Natural killer cell (primary cell): ENCODE results near the gene TF. TPM values are rescaled to one million over a fixed set of nuclear protein-coding genes. Genes with fewer than 3 reads are reported as not detected.

Experiments used
- ATAC-seq, 3 donors: fragments of 150-1000 bp in 2 of 3; fragments of 200-7000 bp in 1 of 3; cut with Tn5 transposase; 1 replicate in 1 of 3; 2 replicates in 2 of 3; pipeline ENCODE4 v1.10.0; 2021; ENCODE audit warnings: mild to moderate bottlenecking in 2 of 3, moderate library complexity in 2 of 3
- DNase-seq, 2 donors: peaks; one replicate each; pipeline versions ENCODE4 v3.0.0 to v3.0.0-alpha.2; 2013 to 2021; ENCODE audit warnings: mixed read lengths in 1 of 2
- H3K27ac ChIP-seq: one replicate; pipeline ENCODE4 v1.5.1; 2013; ENCODE audit warnings: mild to moderate bottlenecking, low read length
- H3K27me3 ChIP-seq: one replicate; pipeline ENCODE4 v1.6.1; 2013; ENCODE audit warnings: low read length; ENCODE audit not compliant: control insufficient read depth, insufficient read depth
- H3K36me3 ChIP-seq: one replicate; pipeline ENCODE4 v1.6.1; 2013; ENCODE audit warnings: low read length; ENCODE audit not compliant: control insufficient read depth, insufficient read depth
- H3K4me1 ChIP-seq: one replicate; pipeline ENCODE4 v1.6.1; 2013; ENCODE audit warnings: low read length; ENCODE audit not compliant: control insufficient read depth, insufficient read depth
- H3K4me3 ChIP-seq: one replicate; pipeline ENCODE4 v1.5.1; 2013; ENCODE audit warnings: low read length
- H3K9me3 ChIP-seq: one replicate; pipeline ENCODE4 v1.6.1; 2013; ENCODE audit warnings: low read length; ENCODE audit not compliant: control insufficient read depth, insufficient read depth
- H3K27ac Mint-ChIP-seq, 2 donors: one replicate each; pipeline ENCODE4 v1.8.0; 2022; ENCODE audit warnings: mild to moderate bottlenecking in 2 of 2, mixed read lengths in 2 of 2, moderate library complexity in 1 of 2
- H3K27me3 Mint-ChIP-seq, 2 donors: one replicate each; pipeline ENCODE4 v1.8.0; 2022; ENCODE audit warnings: low read depth in 2 of 2, mixed read lengths in 2 of 2
- H3K36me3 Mint-ChIP-seq: one replicate; pipeline ENCODE4 v1.8.0; 2022; ENCODE audit warnings: mixed read lengths
- H3K4me1 Mint-ChIP-seq, 2 donors: one replicate each; pipeline ENCODE4 v1.8.0; 2022; ENCODE audit warnings: mixed read lengths in 2 of 2
- H3K4me3 Mint-ChIP-seq: one replicate; pipeline ENCODE4 v1.8.0; 2022; ENCODE audit warnings: mild to moderate bottlenecking, moderate library complexity, mixed read lengths
- H3K9me3 Mint-ChIP-seq, 2 donors: one replicate each; pipeline ENCODE4 v1.8.0; 2022; ENCODE audit warnings: mixed read lengths in 2 of 2
- CTCF ChIP-seq: fragments of 200-600 bp; IDR thresholded peaks from one replicate; pipeline ENCODE4 v1.8.0; 2022; ENCODE audit warnings: antibody characterized with exemption
- WGBS: methylation state at CpG from one replicate; pipeline ENCODE4 v1.1.7; 2013; ENCODE audit warnings: missing lambda C conversion rate; ENCODE audit not compliant: insufficient coverage; 5-methylcytosine and 5-hydroxymethylcytosine counted together
- intact Hi-C: fragments of 100-400 bp; cut with micrococcal nuclease; formaldehyde crosslinking; loops from one replicate; pipeline ENCODE4 v1.14.2; 2022
- total RNA-seq, 4 donors: library from RNA; stranded (reverse); fragments of 120-200 nt in 1 of 4; gene quantifications; one replicate each; pipeline versions ENCODE4 v1.2.3 to v1.2.4, GENCODE V29; 2013 to 2022

The TF gene
- total RNA-seq, 3 donors from 2014 or later (not counting 1 experiment from before 2014, with no cell fraction given) = 2.8 to 4.3 (median 3.2) TPM

- H3K9me3 Mint-ChIP-seq = peaks cover 0 to 2% of the 10 kb centered on the region in 2 donors
- H3K36me3 Mint-ChIP-seq = no peaks in the 10 kb centered on the region
- Histone ChIP-seq H3K9me3 (no peaks in the 10 kb centered on the region), H3K4me1 (no peaks in the 10 kb centered on the region), H3K4me3 (no peak overlapping the region), H3K36me3 (no peaks in the 10 kb centered on the region), H3K27me3 (peaks cover 2% of the 10 kb centered on the region), H3K27ac (no peak overlapping the region)
- H3K27me3 Mint-ChIP-seq = peaks cover 20 to 63% of the 10 kb centered on the region in 2 donors
- no peak overlapping the region for H3K27ac Mint-ChIP-seq
- no peak for TF ChIP-seq CTCF
- ATAC-seq (no peak), DNase-seq (no peak)
- no peaks in the 10 kb centered on the region for H3K4me1 Mint-ChIP-seq
- WGBS = 75% methylated on average over 3 of the region's 3 CpGs
- intact Hi-C loops = no loop called here
- no peak overlapping the region for H3K4me3 Mint-ChIP-seq
Measured at GRCh38 chr3:133797396-133798105, 51.4 kb downstream of the TF start.

GRCh38 chr3:133799794-133800585, 53.8 kb downstream of the TF start:
- Mint-ChIP-seq H3K27ac (no peak overlapping the region), H3K9me3 (no peaks in the 10 kb centered on the region), H3K4me1 (peaks cover 0 to under 1% of the 10 kb centered on the region in 2 donors), H3K27me3 (peaks cover 26 to 71% of the 10 kb centered on the region in 2 donors), H3K36me3 (no peaks in the 10 kb centered on the region), H3K4me3 (no peak overlapping the region)
- intact Hi-C loops = loop anchor here (10.0 kb wide), 1 partner anchor 1075 kb away; the partner anchor contains the start of gene NPHP3
- no peak for TF ChIP-seq CTCF
- no peak overlapping the region for H3K27ac ChIP-seq
- H3K4me3 ChIP-seq = no peak overlapping the region
- no peaks in the 10 kb centered on the region for H3K36me3 ChIP-seq
- H3K4me1 ChIP-seq = no peaks in the 10 kb centered on the region
- ATAC-seq = no peak
- no peak for DNase-seq
- WGBS = 53% methylated on average over 7 of the region's 7 CpGs
- peaks cover 2% of the 10 kb centered on the region for H3K27me3 ChIP-seq
- H3K9me3 ChIP-seq = no peaks in the 10 kb centered on the region

GRCh38 chr3:133803469-133803868, 57.3 kb downstream of the TF start:
- Histone ChIP-seq H3K4me1 (peaks cover 9% of the 10 kb centered on the region), H3K9me3 (no peaks in the 10 kb centered on the region), H3K36me3 (peaks cover 10% of the 10 kb centered on the region), H3K4me3 (no peak overlapping the region), H3K27ac (no peak overlapping the region), H3K27me3 (no peaks in the 10 kb centered on the region)
- intact Hi-C loops = loop anchor here (10.0 kb wide), 1 partner anchor 1079 kb away; the partner anchor contains the start of gene NPHP3
- WGBS = 91% methylated on average over 4 of the region's 5 CpGs
- Mint-ChIP-seq H3K27me3 (peaks cover 18 to 45% of the 10 kb centered on the region in 2 donors), H3K9me3 (no peaks in the 10 kb centered on the region), H3K36me3 (no peaks in the 10 kb centered on the region), H3K4me3 (no peak overlapping the region), H3K4me1 (peaks cover 15 to 17% of the 10 kb centered on the region in 2 donors), H3K27ac (no peak overlapping the region)
- no peak for ATAC-seq
- no peak for TF ChIP-seq CTCF
- DNase-seq = no peak
